ENCODE results near the gene HLA-DOA.

HLA-DOA gene

GRCh38 chr6:33008944-33009861 is at the start of gene HLA-DOA:
HLA-DOA (minus strand) TSS chr6:33009591.
- DNase-seq: no peak

GRCh38 chr6:33057222-33058150 is 48.1 kb upstream of the HLA-DOA start:
- DNase-seq: no peak

- no peak for DNase-seq
Observed at GRCh38 chr6:33053230-33053629, 43.8 kb upstream of the HLA-DOA start.

GRCh38 chr6:33052627-33053026 is 43.2 kb upstream of the HLA-DOA start:
- no peak for DNase-seq

- no peak for DNase-seq
Observed at GRCh38 chr6:33050014-33050810, 40.8 kb upstream of the HLA-DOA start.

GRCh38 chr6:33049323-33050013 is 40.1 kb upstream of the HLA-DOA start:
- DNase-seq: no peak

- DNase-seq: no peak
Observed at GRCh38 chr6:33040157-33040556, 30.8 kb upstream of the HLA-DOA start.

- DNase-seq: no peak
Observed at GRCh38 chr6:33036535-33036934, 27.1 kb upstream of the HLA-DOA start.

GRCh38 chr6:33034554-33034953 is 25.2 kb upstream of the HLA-DOA start:
- no peak for DNase-seq

- no peak for DNase-seq
Observed at GRCh38 chr6:33030245-33030644, 20.9 kb upstream of the HLA-DOA start.

GRCh38 chr6:33029328-33030184 is 20.2 kb upstream of the HLA-DOA start:
- no peak for DNase-seq

GRCh38 chr6:33028220-33028849 is 18.9 kb upstream of the HLA-DOA start:
- DNase-seq: no peak

GRCh38 chr6:33024521-33024920 is 15.1 kb upstream of the HLA-DOA start:
- DNase-seq: no peak

- no peak for DNase-seq
Observed at GRCh38 chr6:33023536-33023935, 14.1 kb upstream of the HLA-DOA start.

- no peak for DNase-seq
Observed at GRCh38 chr6:33021917-33022316, 12.5 kb upstream of the HLA-DOA start.

- DNase-seq: no peak
Observed at GRCh38 chr6:33019372-33019771, 10.0 kb upstream of the HLA-DOA start.

- no peak for DNase-seq
Observed at GRCh38 chr6:33018904-33019303, 9.5 kb upstream of the HLA-DOA start.

GRCh38 chr6:33018418-33018817 is 9.0 kb upstream of the HLA-DOA start:
- DNase-seq: no peak

- no peak for DNase-seq
Observed at GRCh38 chr6:33017694-33018353, 8.4 kb upstream of the HLA-DOA start.

- DNase-seq: no peak
Observed at GRCh38 chr6:33017018-33017417, 7.6 kb upstream of the HLA-DOA start.

All from NCI-H2171 (cell line).